ENCODE measurements around the gene REXO1. TPM values are rescaled to one million over a fixed set of nuclear protein-coding genes. Genes with fewer than 3 reads are reported as not detected.
A peak's percentile ranks its signal among the peaks of the same experiment; 100 is the strongest.

The REXO1 gene
- total RNA-seq, 1 experiment from 2014 or later = 52.1 TPM

DNA sequence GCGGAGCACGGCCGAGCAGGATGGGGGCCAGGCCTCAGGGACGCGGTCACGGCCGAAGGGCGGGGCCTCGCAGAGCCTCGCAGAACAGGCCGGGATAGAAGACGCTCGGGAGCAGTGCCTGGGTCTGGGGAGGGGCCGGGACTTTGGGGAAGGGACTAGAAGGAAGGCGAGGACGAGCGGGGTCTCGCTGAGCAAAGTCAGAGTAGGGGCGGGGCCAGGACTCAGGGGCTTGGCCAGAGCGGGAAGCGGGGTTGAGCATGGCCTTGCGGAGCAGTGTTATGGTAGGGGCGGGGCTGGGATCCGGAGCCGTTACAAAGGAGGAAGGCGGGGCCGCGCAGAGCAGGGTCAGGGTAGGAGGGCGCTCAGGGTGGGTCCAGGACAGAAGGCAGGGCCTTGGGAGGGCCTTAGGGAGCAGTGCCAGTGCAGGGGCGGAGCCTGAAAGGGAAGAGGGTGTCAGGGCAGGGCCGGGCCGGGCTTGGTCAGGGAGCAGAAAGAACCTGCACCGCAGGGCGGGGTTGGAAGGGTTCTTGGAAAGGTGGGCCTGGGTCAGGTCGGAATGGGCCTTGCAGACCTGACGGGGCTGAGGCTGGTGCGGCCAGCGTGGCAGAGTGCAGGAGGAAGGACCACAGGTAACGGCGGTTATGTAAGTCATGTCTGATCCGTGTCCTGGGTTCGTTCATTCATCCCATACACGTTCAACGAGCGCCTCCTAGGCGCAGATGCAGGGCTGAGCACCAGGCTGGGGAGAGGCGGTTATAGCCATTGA is 35.7 kb downstream of the REXO1 start:
- intact Hi-C loops (cut with micrococcal nuclease; ENCODE audit: unreplicated experiment) = no loop called here
- POLR2A ChIA-PET = no interaction called here
- Histone ChIP-seq H3K4me3 (ENCODE audit: low read depth in 2 of 2, low read length in 2 of 2) (peak overlapping the region; percentile 54 to 71), H3K27me3 (ENCODE audit: control insufficient read depth, insufficient read depth, low read length) (no peaks in the 10 kb centered on the region), H3K9me3 (ENCODE audit: control insufficient read depth, insufficient read depth, low read depth, low read length) (no peaks in the 10 kb centered on the region), H3K4me1 (ENCODE audit: control insufficient read depth, insufficient read depth, low read length) (peaks cover 16% of the 10 kb centered on the region; the same call in 1 of the 2 replicates), H3K27ac (ENCODE audit: low read length) (peak overlapping the region; percentile 86), H3K36me3 (ENCODE audit: control insufficient read depth, insufficient read depth, low read length) (no peaks in the 10 kb centered on the region)
- TF ChIP-seq, protein P1, sequence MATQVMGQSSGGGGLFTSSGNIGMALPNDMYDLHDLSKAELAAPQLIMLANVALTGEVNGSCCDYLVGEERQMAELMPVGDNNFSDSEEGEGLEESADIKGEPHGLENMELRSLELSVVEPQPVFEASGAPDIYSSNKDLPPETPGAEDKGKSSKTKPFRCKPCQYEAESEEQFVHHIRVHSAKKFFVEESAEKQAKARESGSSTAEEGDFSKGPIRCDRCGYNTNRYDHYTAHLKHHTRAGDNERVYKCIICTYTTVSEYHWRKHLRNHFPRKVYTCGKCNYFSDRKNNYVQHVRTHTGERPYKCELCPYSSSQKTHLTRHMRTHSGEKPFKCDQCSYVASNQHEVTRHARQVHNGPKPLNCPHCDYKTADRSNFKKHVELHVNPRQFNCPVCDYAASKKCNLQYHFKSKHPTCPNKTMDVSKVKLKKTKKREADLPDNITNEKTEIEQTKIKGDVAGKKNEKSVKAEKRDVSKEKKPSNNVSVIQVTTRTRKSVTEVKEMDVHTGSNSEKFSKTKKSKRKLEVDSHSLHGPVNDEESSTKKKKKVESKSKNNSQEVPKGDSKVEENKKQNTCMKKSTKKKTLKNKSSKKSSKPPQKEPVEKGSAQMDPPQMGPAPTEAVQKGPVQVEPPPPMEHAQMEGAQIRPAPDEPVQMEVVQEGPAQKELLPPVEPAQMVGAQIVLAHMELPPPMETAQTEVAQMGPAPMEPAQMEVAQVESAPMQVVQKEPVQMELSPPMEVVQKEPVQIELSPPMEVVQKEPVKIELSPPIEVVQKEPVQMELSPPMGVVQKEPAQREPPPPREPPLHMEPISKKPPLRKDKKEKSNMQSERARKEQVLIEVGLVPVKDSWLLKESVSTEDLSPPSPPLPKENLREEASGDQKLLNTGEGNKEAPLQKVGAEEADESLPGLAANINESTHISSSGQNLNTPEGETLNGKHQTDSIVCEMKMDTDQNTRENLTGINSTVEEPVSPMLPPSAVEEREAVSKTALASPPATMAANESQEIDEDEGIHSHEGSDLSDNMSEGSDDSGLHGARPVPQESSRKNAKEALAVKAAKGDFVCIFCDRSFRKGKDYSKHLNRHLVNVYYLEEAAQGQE (IDR thresholded peaks at IDR 0.05; ENCODE audit: insufficient read depth in 1 of 2, low read depth in 2 of 2, low read length in 1 of 2) = no peak
- TF ChIP-seq, protein P2, sequence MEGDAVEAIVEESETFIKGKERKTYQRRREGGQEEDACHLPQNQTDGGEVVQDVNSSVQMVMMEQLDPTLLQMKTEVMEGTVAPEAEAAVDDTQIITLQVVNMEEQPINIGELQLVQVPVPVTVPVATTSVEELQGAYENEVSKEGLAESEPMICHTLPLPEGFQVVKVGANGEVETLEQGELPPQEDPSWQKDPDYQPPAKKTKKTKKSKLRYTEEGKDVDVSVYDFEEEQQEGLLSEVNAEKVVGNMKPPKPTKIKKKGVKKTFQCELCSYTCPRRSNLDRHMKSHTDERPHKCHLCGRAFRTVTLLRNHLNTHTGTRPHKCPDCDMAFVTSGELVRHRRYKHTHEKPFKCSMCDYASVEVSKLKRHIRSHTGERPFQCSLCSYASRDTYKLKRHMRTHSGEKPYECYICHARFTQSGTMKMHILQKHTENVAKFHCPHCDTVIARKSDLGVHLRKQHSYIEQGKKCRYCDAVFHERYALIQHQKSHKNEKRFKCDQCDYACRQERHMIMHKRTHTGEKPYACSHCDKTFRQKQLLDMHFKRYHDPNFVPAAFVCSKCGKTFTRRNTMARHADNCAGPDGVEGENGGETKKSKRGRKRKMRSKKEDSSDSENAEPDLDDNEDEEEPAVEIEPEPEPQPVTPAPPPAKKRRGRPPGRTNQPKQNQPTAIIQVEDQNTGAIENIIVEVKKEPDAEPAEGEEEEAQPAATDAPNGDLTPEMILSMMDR (IDR thresholded peaks at IDR 0.05) = peak; percentile 75
- peak; percentile 60 for TF ChIP-seq POLR2AphosphoS5 (IDR thresholded peaks at IDR 0.05; ENCODE audit: low read depth, low read length)
- 0 out of 2 replicates have a peak, but pooled peaks have one; percentile 31 for TF ChIP-seq SIN3A (IDR thresholded peaks at IDR 0.05; ENCODE audit: borderline replicate concordance, insufficient read depth, low read depth, low read length)
- no TSS peak for BruUV-seq (replicated peaks)
- DNase-seq (ENCODE audit: low read depth, low spot score) (peak; percentile 75), ATAC-seq (peak; percentile 89)
- CTCF ChIA-PET = no interaction called here
- in situ Hi-C loops (cut with HindIII; ENCODE audit: low pct_unique_long_range_greater_than_20kb, low sequenced_read_pairs) = no loop called here

DNA sequence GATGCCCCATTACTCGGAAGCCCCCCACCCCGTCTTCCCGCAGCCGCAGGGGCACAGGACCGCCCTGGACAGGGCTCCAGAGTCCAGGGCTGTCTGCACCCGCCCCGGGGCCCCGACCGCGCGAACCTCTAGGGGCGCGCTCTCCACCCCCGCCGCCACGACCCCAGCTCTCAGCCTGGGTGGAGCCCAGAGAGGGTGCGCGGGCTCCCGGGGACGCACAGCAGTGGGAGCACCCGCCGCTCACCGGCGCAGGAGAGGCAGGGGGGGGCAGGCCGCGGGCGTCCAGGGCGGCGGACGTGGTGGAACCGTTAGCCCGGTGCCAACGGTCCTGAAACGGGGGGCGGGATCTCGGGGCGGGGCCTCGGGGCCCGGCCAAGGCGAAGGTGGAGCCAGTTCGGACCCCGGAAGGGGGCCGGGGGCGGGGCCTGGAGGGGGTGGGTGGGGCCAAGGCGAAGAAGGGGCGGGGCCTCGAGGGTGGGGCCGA is 36.3 kb downstream of the REXO1 start, which contains the start of gene ATP8B3:
TSS of gene ATP8B3 (minus strand) at position 335 of the 484 bp plus-strand sequence. CDS start 540 bp downstream, outside the sequence.
- H3K9me3 ChIP-seq (ENCODE audit: control insufficient read depth, insufficient read depth, low read depth, low read length) = no peaks in the 10 kb centered on the region
- POLR2A ChIA-PET = no interaction called here
- in situ Hi-C loops (cut with HindIII; ENCODE audit: low pct_unique_long_range_greater_than_20kb, low sequenced_read_pairs) = no loop called here

More for the DNA sequence above, 36.3 kb downstream of the REXO1 start, which contains the start of gene ATP8B3:
- intact Hi-C loops (cut with micrococcal nuclease; ENCODE audit: unreplicated experiment) = no loop called here
- DNase-seq (ENCODE audit: low read depth, low spot score) (no peak), ATAC-seq (peak; percentile 47)
- H3K27me3 ChIP-seq (ENCODE audit: control insufficient read depth, insufficient read depth, low read length) = no peaks in the 10 kb centered on the region
- H3K4me3 ChIP-seq (ENCODE audit: low read depth in 2 of 2, low read length in 2 of 2) = peak within 1 kb of the TSS; percentile 57 to 71
- BruUV-seq (replicated peaks) = no TSS peak
- TF ChIP-seq SIN3A (IDR thresholded peaks at IDR 0.05; ENCODE audit: borderline replicate concordance, insufficient read depth, low read depth, low read length) (no peak), TCF7L2 (IDR thresholded peaks at IDR 0.05; ENCODE audit: low read depth, low read length) (no peak), POLR2AphosphoS5 (IDR thresholded peaks at IDR 0.05; ENCODE audit: low read depth, low read length) (no peak)
- TF ChIP-seq, protein P1 (IDR thresholded peaks at IDR 0.05; ENCODE audit: insufficient read depth in 1 of 2, low read depth in 2 of 2, low read length in 1 of 2) = no peak
- TF ChIP-seq, protein P2 (IDR thresholded peaks at IDR 0.05) = no peak
- H3K36me3 ChIP-seq (ENCODE audit: control insufficient read depth, insufficient read depth, low read length) = no peaks in the 10 kb centered on the region
- peak within 1 kb of the TSS; percentile 88 for H3K27ac ChIP-seq (ENCODE audit: low read length)
- CTCF ChIA-PET = no interaction called here
- H3K4me1 ChIP-seq (ENCODE audit: control insufficient read depth, insufficient read depth, low read length) = peaks cover 16% of the 10 kb centered on the region; the same call in 1 of the 2 replicates

Measured in Panc1 (cell line).